Brain microvascular endothelial cell (primary cell): ENCODE results near the gene PAX2.

Experiments used
- DNase-seq: peaks from one replicate; pipeline ENCODE4 v3.0.0-alpha.2; 2020
- H3K27ac ChIP-seq: fragments of 250-450 bp; sonication (Bioruptor Pico); 2 replicates; pipeline ENCODE4 v1.5.1; 2020; ENCODE audit warnings: mild to moderate bottlenecking, moderate library complexity
- H3K27me3 ChIP-seq: fragments of 250-450 bp; sonication (Bioruptor Pico); replicated peaks from 2 replicates; pipeline ENCODE4 v1.5.1; 2020; ENCODE audit warnings: mild to moderate bottlenecking
- H3K36me3 ChIP-seq: fragments of 250-450 bp; sonication (Bioruptor Pico); replicated peaks from 2 replicates; pipeline ENCODE4 v1.5.1; 2020; ENCODE audit warnings: mild to moderate bottlenecking
- H3K4me3 ChIP-seq: 2 replicates; pipeline ENCODE4 v1.5.1; 2011; ENCODE audit warnings: low read depth, mild to moderate bottlenecking, control low read depth, low read length, moderate library complexity
- CTCF ChIP-seq: IDR thresholded peaks from 2 replicates; pipeline ENCODE4 v1.5.1; 2011; ENCODE audit warnings: low read depth, mild to moderate bottlenecking, moderate library complexity, low read length, control low read depth, inconsistent platforms; ENCODE audit errors: missing control alignments
- in situ Hi-C: cut with HindIII; loops from 2 replicates; pipeline ENCODE4 v1.10.0; 2017; ENCODE audit warnings: low sequenced_read_pairs, low pct_ligation_motif_present

Gene PAX2

DNA sequence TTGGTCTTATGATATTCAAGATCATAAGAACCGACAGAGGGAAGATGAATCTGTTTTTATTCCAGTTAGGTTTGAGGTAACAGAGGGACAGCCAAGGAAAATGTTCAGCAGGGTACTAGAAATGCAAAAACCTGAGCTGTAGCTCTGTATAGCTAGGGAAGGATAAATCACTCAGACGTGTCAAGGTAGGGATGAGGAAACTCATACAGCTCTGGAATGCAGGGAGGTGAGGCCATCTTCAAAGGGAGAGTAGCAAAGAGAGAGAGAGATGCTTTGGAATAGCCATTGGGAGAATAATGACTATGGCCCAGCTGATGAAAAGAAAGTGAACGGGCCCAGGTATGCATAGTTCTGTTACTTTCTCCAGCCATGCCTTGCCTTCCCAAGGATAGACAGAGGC, 77.8 kb downstream of the PAX2 start:
- peaks cover 61% of the 10 kb centered on the region for H3K27me3 ChIP-seq
- no peak for DNase-seq
- in situ Hi-C loops = no loop called here
- no peaks in the 10 kb centered on the region for H3K36me3 ChIP-seq
- TF ChIP-seq CTCF = no peak
- no peak overlapping the region for H3K27ac ChIP-seq
- no peak overlapping the region for H3K4me3 ChIP-seq

GRCh38 chr10:100824886-100825285, 79.5 kb downstream of the PAX2 start:
- in situ Hi-C loops = no loop called here
- no peaks in the 10 kb centered on the region for H3K36me3 ChIP-seq
- DNase-seq = no peak
- peaks cover 78% of the 10 kb centered on the region for H3K27me3 ChIP-seq
- H3K4me3 ChIP-seq = no peak overlapping the region
- TF ChIP-seq CTCF = no peak
- no peak overlapping the region for H3K27ac ChIP-seq

GRCh38 chr10:100825325-100825875, 80.0 kb downstream of the PAX2 start:
- DNase-seq = no peak
- H3K27me3 ChIP-seq = peaks cover 83% of the 10 kb centered on the region
- no peak overlapping the region for H3K27ac ChIP-seq
- no peak overlapping the region for H3K4me3 ChIP-seq
- no peaks in the 10 kb centered on the region for H3K36me3 ChIP-seq
- TF ChIP-seq CTCF = no peak
- in situ Hi-C loops = no loop called here

DNA sequence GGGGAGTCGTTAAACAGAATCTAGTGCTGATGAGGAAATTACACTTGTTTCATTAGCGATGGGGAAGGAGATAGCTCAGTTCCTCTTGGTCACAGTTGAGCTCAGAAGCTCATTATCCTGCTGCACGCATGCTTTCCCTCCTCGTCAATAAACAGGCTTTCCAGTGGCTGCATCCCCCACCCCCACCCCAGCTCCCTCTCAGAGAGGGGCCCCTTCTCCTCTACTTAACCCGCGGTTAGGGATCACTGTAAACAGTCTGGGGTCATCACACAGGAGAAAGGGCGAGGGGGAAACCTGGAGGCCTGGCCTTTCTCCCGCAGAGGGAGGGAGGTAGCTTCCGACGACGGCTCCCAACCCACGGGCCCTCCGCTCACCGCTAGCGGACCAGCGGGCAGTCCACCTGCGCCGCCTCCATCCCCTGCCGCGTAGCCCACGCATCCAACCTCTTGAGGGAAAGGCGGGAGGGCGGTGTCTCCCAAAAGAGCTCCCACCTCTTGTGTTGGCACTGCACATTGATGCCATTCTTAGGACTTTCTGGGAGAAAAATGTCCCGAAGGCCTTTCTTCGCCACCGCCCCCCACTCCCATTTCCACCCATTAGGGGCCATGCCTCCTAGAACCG, 80.8 kb downstream of the PAX2 start:
- TF ChIP-seq CTCF = no peak
- H3K27ac ChIP-seq = no peak overlapping the region
- DNase-seq = no peak
- H3K27me3 ChIP-seq = peaks cover 89% of the 10 kb centered on the region
- H3K4me3 ChIP-seq = no peak overlapping the region
- H3K36me3 ChIP-seq = no peaks in the 10 kb centered on the region
- in situ Hi-C loops = no loop called here

GRCh38 chr10:100826661-100826982, 81.2 kb downstream of the PAX2 start:
- DNase-seq = no peak
- H3K36me3 ChIP-seq = no peaks in the 10 kb centered on the region
- H3K27ac ChIP-seq = no peak overlapping the region
- no peak for TF ChIP-seq CTCF
- no peak overlapping the region for H3K4me3 ChIP-seq
- in situ Hi-C loops = no loop called here
- H3K27me3 ChIP-seq = peaks cover 94% of the 10 kb centered on the region
